A673 (cell line): Measurements from ENCODE around the gene DSTYK. TPM values are rescaled to one million over a fixed set of nuclear protein-coding genes. Genes with fewer than 3 reads are reported as not detected.

Experiments used
- BruUV-seq: library from RNA; stranded (reverse); fragments of 400-500 nt; replicated peaks from 2 replicates; lab custom pipeline; 2021; lab: Mats Ljungman, UMichigan
- CTCF ChIA-PET: fragments of 300-600 bp; sonication (Branson Sonifier 250); formaldehyde crosslinking; loops from one replicate; lab custom pipeline; 2022; ENCODE audit warnings: antibody characterized with exemption; lab: Charles Lee
- POLR2A ChIA-PET: fragments of 300-600 bp; sonication (Branson Sonifier 250); formaldehyde crosslinking; loops from one replicate; lab custom pipeline; 2022; ENCODE audit warnings: antibody characterized with exemption; ENCODE audit not compliant: low non-redundant PET; lab: Charles Lee
- DNase-seq: peaks from one replicate; pipeline ENCODE4 v3.0.0-alpha.2; 2015; ENCODE audit warnings: low spot score
- H3K27ac ChIP-seq: fragments of 200-600 bp; sonication (generic); 2 replicates; pipeline ENCODE4 v1.5.1; 2016; ENCODE audit warnings: mixed run types, low read depth, mild to moderate bottlenecking, mixed read lengths, antibody characterized with exemption, low read length; ENCODE audit not compliant: poor library complexity, severe bottlenecking
- H3K27me3 ChIP-seq: fragments of 200-600 bp; sonication (generic); replicated peaks from 2 replicates; pipeline ENCODE4 v1.6.1; 2017; ENCODE audit warnings: mixed run types, low read depth, mild to moderate bottlenecking, mixed read lengths, antibody characterized with exemption, low read length; ENCODE audit not compliant: insufficient read depth, poor library complexity
- H3K36me3 ChIP-seq: fragments of 200-600 bp; sonication (generic); 2 replicates; pipeline ENCODE4 v1.6.1; 2016; ENCODE audit warnings: mixed run types, mild to moderate bottlenecking, mixed read lengths, antibody characterized with exemption, low read length; ENCODE audit not compliant: insufficient read depth, poor library complexity, severe bottlenecking
- H3K4me1 ChIP-seq: fragments of 200-600 bp; sonication (generic); 2 replicates; pipeline ENCODE4 v1.6.1; 2017; ENCODE audit warnings: mixed run types, mild to moderate bottlenecking, mixed read lengths, antibody characterized with exemption, low read length; ENCODE audit not compliant: insufficient read depth, poor library complexity, severe bottlenecking
- H3K4me3 ChIP-seq: fragments of 200-600 bp; sonication (generic); 2 replicates; pipeline ENCODE4 v1.5.1; 2016; ENCODE audit warnings: low read depth, mixed run types, mild to moderate bottlenecking, mixed read lengths, low read length; ENCODE audit not compliant: poor library complexity, severe bottlenecking
- H3K9me3 ChIP-seq: fragments of 200-600 bp; sonication (generic); 2 replicates; pipeline ENCODE4 v1.6.1; 2016; ENCODE audit warnings: mixed run types, low read depth, mild to moderate bottlenecking, mixed read lengths, antibody characterized with exemption, low read length; ENCODE audit not compliant: poor library complexity, severe bottlenecking
- EZH2 ChIP-seq: fragments of 200-600 bp; sonication (generic); IDR thresholded peaks from 2 replicates; pipeline ENCODE4 v1.6.1; 2017; ENCODE audit warnings: borderline replicate concordance, low read depth, mild to moderate bottlenecking, mixed read lengths, antibody characterized with exemption, low read length; ENCODE audit not compliant: poor library complexity, severe bottlenecking
- intact Hi-C: fragments of 100-400 bp; cut with micrococcal nuclease; formaldehyde crosslinking; loops from one replicate; pipeline ENCODE4 v1.10.0; 2022; ENCODE audit not compliant: unreplicated experiment
- total RNA-seq: library from RNA; stranded (reverse); gene quantifications from 2 replicates; pipeline ENCODE4 v1.2.3, GENCODE V29; 2021
- TF ChIP-seq, protein P1 (sequence below): fragments of 300-800, 200-600 bp; sonication (generic); conservative IDR thresholded peaks from 2 replicates; pipeline ENCODE4 v1.5.1; 2017; ENCODE audit warnings: low read depth, mild to moderate bottlenecking, antibody characterized with exemption, low read length, moderate library complexity, mixed read lengths

Gene DSTYK
- total RNA-seq, 1 experiment from 2014 or later = 7.1 TPM

DNA sequence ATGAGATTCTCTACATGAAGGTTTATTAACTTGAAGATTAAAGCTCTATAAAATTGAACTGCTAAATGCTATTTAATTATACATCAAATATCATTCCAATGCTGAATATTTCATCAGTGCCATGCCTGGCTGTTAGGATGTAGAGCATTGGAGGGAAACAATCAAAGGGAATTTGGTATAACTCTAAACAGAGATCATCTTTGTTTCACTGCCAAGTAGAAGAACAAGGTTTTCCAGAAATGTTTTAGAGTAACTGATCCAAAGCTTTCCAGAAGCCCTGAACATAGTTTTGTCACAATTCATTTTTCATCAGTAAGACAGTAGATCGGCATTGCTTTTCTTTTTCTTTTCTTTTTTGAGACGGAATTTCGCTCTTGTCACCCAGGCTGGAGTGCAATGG lies 5.9 kb upstream of the DSTYK start:
- no peaks in the 10 kb centered on the region for H3K27me3 ChIP-seq
- no peaks in the 10 kb centered on the region for H3K4me1 ChIP-seq
- no peak overlapping the region for H3K27ac ChIP-seq
- ChIA-PET POLR2A (no interaction called here), CTCF (no interaction called here)
- no peak for TF ChIP-seq EZH2
- TF ChIP-seq, protein P1, sequence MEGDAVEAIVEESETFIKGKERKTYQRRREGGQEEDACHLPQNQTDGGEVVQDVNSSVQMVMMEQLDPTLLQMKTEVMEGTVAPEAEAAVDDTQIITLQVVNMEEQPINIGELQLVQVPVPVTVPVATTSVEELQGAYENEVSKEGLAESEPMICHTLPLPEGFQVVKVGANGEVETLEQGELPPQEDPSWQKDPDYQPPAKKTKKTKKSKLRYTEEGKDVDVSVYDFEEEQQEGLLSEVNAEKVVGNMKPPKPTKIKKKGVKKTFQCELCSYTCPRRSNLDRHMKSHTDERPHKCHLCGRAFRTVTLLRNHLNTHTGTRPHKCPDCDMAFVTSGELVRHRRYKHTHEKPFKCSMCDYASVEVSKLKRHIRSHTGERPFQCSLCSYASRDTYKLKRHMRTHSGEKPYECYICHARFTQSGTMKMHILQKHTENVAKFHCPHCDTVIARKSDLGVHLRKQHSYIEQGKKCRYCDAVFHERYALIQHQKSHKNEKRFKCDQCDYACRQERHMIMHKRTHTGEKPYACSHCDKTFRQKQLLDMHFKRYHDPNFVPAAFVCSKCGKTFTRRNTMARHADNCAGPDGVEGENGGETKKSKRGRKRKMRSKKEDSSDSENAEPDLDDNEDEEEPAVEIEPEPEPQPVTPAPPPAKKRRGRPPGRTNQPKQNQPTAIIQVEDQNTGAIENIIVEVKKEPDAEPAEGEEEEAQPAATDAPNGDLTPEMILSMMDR = no peak
- H3K36me3 ChIP-seq = no peaks in the 10 kb centered on the region
- intact Hi-C loops = no loop called here
- H3K4me3 ChIP-seq = no peak overlapping the region
- BruUV-seq = no TSS peak
- no peaks in the 10 kb centered on the region for H3K9me3 ChIP-seq
- no peak for DNase-seq

DNA sequence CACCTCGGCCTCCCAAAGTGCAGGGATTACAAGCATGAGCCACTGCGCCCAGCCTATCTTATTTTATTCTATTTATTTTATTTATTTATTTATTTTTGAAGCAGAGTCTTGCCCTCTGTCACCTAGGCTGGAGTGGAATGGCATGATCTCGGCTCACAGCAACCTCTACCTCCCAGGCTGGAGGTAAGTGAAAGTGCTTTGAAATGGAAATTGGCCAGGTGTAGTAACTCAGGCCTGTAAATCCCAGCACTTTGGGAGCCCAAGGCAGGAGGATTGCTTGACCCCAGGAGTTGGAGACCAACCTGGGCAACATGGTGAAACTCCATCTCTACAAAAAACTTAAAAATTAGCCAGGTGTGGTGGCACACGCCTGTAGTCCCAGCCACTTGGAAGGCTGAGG lies 5.1 kb upstream of the DSTYK start:
- no peak overlapping the region for H3K27ac ChIP-seq
- TF ChIP-seq, protein P1 = no peak
- TF ChIP-seq EZH2 = no peak
- no peak overlapping the region for H3K4me3 ChIP-seq
- ChIA-PET CTCF (no interaction called here), POLR2A (no interaction called here)
- H3K36me3 ChIP-seq = no peaks in the 10 kb centered on the region
- DNase-seq = no peak
- H3K9me3 ChIP-seq = no peaks in the 10 kb centered on the region
- peaks cover 5% of the 10 kb centered on the region for H3K4me1 ChIP-seq
- intact Hi-C loops = no loop called here
- H3K27me3 ChIP-seq = no peaks in the 10 kb centered on the region
- no TSS peak for BruUV-seq

DNA sequence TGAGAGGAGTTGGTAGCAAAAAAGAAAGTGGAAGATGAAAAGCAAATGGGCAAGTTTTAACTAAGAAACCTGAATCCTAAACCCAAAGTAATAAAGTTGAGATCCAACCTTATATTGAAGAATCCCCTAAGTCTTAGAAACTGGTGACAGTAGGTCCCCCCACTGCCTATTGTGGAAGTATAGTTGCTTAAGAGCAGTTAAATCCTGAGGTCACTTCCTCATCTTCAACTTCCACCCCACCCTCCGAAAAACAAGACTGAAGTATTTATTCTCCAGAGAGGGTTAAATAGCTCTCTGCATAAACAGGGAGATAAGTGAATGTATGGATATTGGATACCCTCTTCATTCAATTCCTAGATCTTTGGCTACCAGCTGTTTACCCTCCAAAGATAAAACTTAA lies 3.3 kb upstream of the DSTYK start:
- TF ChIP-seq, protein P1 = no peak
- TF ChIP-seq EZH2 = no peak
- ChIA-PET POLR2A (no interaction called here), CTCF (no interaction called here)
- intact Hi-C loops = no loop called here
- no peak for DNase-seq
- no TSS peak for BruUV-seq
- Histone ChIP-seq H3K36me3 (no peaks in the 10 kb centered on the region), H3K4me3 (no peak overlapping the region), H3K27me3 (no peaks in the 10 kb centered on the region), H3K4me1 (peaks cover 5% of the 10 kb centered on the region), H3K27ac (no peak overlapping the region), H3K9me3 (no peaks in the 10 kb centered on the region)
